A673 (cell line): Measurements from ENCODE around the gene KCNMA1. TPM values are rescaled to one million over a fixed set of nuclear protein-coding genes. Genes with fewer than 3 reads are reported as not detected.

Experiments
- BruUV-seq: library from RNA; stranded (reverse); fragments of 400-500 nt; replicated peaks from 2 replicates; lab custom pipeline; 2021; lab: Mats Ljungman, UMichigan
- CTCF ChIA-PET: fragments of 300-600 bp; sonication (Branson Sonifier 250); formaldehyde crosslinking; loops from one replicate; lab custom pipeline; 2022; ENCODE audit warnings: antibody characterized with exemption; lab: Charles Lee
- POLR2A ChIA-PET: fragments of 300-600 bp; sonication (Branson Sonifier 250); formaldehyde crosslinking; loops from one replicate; lab custom pipeline; 2022; ENCODE audit warnings: antibody characterized with exemption; ENCODE audit not compliant: low non-redundant PET; lab: Charles Lee
- DNase-seq: peaks from one replicate; pipeline ENCODE4 v3.0.0-alpha.2; 2015; ENCODE audit warnings: low spot score
- H3K27ac ChIP-seq: fragments of 200-600 bp; sonication (generic); 2 replicates; pipeline ENCODE4 v1.5.1; 2016; ENCODE audit warnings: mixed run types, low read depth, mild to moderate bottlenecking, mixed read lengths, antibody characterized with exemption, low read length; ENCODE audit not compliant: poor library complexity, severe bottlenecking
- H3K27me3 ChIP-seq: fragments of 200-600 bp; sonication (generic); replicated peaks from 2 replicates; pipeline ENCODE4 v1.6.1; 2017; ENCODE audit warnings: mixed run types, low read depth, mild to moderate bottlenecking, mixed read lengths, antibody characterized with exemption, low read length; ENCODE audit not compliant: insufficient read depth, poor library complexity
- H3K36me3 ChIP-seq: fragments of 200-600 bp; sonication (generic); 2 replicates; pipeline ENCODE4 v1.6.1; 2016; ENCODE audit warnings: mixed run types, mild to moderate bottlenecking, mixed read lengths, antibody characterized with exemption, low read length; ENCODE audit not compliant: insufficient read depth, poor library complexity, severe bottlenecking
- H3K4me1 ChIP-seq: fragments of 200-600 bp; sonication (generic); 2 replicates; pipeline ENCODE4 v1.6.1; 2017; ENCODE audit warnings: mixed run types, mild to moderate bottlenecking, mixed read lengths, antibody characterized with exemption, low read length; ENCODE audit not compliant: insufficient read depth, poor library complexity, severe bottlenecking
- H3K4me3 ChIP-seq: fragments of 200-600 bp; sonication (generic); 2 replicates; pipeline ENCODE4 v1.5.1; 2016; ENCODE audit warnings: low read depth, mixed run types, mild to moderate bottlenecking, mixed read lengths, low read length; ENCODE audit not compliant: poor library complexity, severe bottlenecking
- H3K9me3 ChIP-seq: fragments of 200-600 bp; sonication (generic); 2 replicates; pipeline ENCODE4 v1.6.1; 2016; ENCODE audit warnings: mixed run types, low read depth, mild to moderate bottlenecking, mixed read lengths, antibody characterized with exemption, low read length; ENCODE audit not compliant: poor library complexity, severe bottlenecking
- CTCF ChIP-seq: fragments of 300-800, 200-600 bp; sonication (generic); conservative IDR thresholded peaks from 2 replicates; pipeline ENCODE4 v1.5.1; 2017; ENCODE audit warnings: low read depth, mild to moderate bottlenecking, antibody characterized with exemption, low read length, moderate library complexity, mixed read lengths
- EZH2 ChIP-seq: fragments of 200-600 bp; sonication (generic); IDR thresholded peaks from 2 replicates; pipeline ENCODE4 v1.6.1; 2017; ENCODE audit warnings: borderline replicate concordance, low read depth, mild to moderate bottlenecking, mixed read lengths, antibody characterized with exemption, low read length; ENCODE audit not compliant: poor library complexity, severe bottlenecking
- intact Hi-C: fragments of 100-400 bp; cut with micrococcal nuclease; formaldehyde crosslinking; loops from one replicate; pipeline ENCODE4 v1.10.0; 2022; ENCODE audit not compliant: unreplicated experiment
- total RNA-seq: library from RNA; stranded (reverse); gene quantifications from 2 replicates; pipeline ENCODE4 v1.2.3, GENCODE V29; 2021

KCNMA1 gene
- total RNA-seq, 1 experiment from 2014 or later: 0.84 TPM

- Histone ChIP-seq H3K27ac (no peak overlapping the region), H3K4me3 (no peak overlapping the region), H3K36me3 (no peaks in the 10 kb centered on the region), H3K4me1 (peaks cover 23% of the 10 kb centered on the region), H3K27me3 (no peaks in the 10 kb centered on the region), H3K9me3 (no peaks in the 10 kb centered on the region)
- POLR2A ChIA-PET: no interaction called here
- intact Hi-C loops: no loop called here
- CTCF ChIA-PET: no interaction called here
- no peak for TF ChIP-seq CTCF
- no peak for TF ChIP-seq EZH2
- BruUV-seq: no TSS peak
- DNase-seq: no peak
These were observed 594.2 kb downstream of the KCNMA1 start for GRCh38 chr10:77043420-77043763.

- H3K27ac ChIP-seq: no peak overlapping the region
- CTCF ChIA-PET: no interaction called here
- H3K4me1 ChIP-seq: peaks cover 28% of the 10 kb centered on the region
- POLR2A ChIA-PET: no interaction called here
- H3K36me3 ChIP-seq: no peaks in the 10 kb centered on the region
- no peaks in the 10 kb centered on the region for H3K27me3 ChIP-seq
- BruUV-seq: no TSS peak
- intact Hi-C loops: no loop called here
- TF ChIP-seq CTCF (no peak), EZH2 (no peak)
- no peak overlapping the region for H3K4me3 ChIP-seq
- H3K9me3 ChIP-seq: no peaks in the 10 kb centered on the region
- no peak for DNase-seq
These were observed 594.7 kb downstream of the KCNMA1 start for GRCh38 chr10:77042706-77043419.

- TF ChIP-seq CTCF: no peak
- TF ChIP-seq EZH2: no peak
- peak overlapping the region; percentile 22 for H3K27ac ChIP-seq
- intact Hi-C loops: no loop called here
- no TSS peak for BruUV-seq
- H3K4me3 ChIP-seq: no peak overlapping the region
- DNase-seq: peak; percentile 95
- no peaks in the 10 kb centered on the region for H3K9me3 ChIP-seq
- CTCF ChIA-PET: no interaction called here
- POLR2A ChIA-PET: interaction anchor here (0.7 kb wide), 2 partner anchors 55 to 1788 kb away, joined by 3 to 4 read pairs; no protein-coding TSS in a partner anchor
- H3K27me3 ChIP-seq: no peaks in the 10 kb centered on the region
- no peaks in the 10 kb centered on the region for H3K36me3 ChIP-seq
- H3K4me1 ChIP-seq: peaks cover 40% of the 10 kb centered on the region
These were observed 595.9 kb downstream of the KCNMA1 start for GRCh38 chr10:77041636-77042258.
